ENCODE results near the gene TRABD2B.

DNA sequence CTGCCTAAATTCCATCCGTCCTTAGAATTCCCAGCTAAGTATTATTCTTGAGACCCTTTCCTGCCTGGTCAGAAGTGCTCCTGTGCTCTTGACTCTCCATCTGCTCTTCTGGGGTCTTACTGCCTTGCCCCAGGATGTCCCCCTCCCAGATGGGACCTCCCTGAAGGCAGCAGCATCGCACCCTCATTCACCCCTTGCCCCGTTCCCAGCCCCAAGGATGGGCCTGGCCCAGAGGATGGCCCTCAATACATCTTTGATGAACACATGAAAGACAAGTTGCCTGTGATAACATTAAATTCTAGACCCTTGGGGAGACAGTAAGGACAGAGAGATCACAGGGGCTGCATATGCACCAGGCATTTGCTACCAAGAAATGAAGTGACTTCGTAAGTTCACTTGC lies 167.2 kb downstream of the TRABD2B start:
- TF ChIP-seq CTCF (conservative IDR thresholded peaks at IDR 0.05; ENCODE audit: low read depth, low read length) (no peak), EZH2 (IDR thresholded peaks at IDR 0.05; ENCODE audit: borderline replicate concordance, low read depth, low read length, poor library complexity, severe bottlenecking) (no peak)

Data from A673 (cell line).